ENCODE measurements around the gene PLPP6. TPM values are rescaled to one million over a fixed set of nuclear protein-coding genes. Genes with fewer than 3 reads are reported as not detected.
A peak's percentile ranks its signal among the peaks of the same experiment; 100 is the strongest.

The PLPP6 gene
- total RNA-seq, 4 donors from 2014 or later, result 13.6 to 20.7 (median 17.7) TPM

DNA sequence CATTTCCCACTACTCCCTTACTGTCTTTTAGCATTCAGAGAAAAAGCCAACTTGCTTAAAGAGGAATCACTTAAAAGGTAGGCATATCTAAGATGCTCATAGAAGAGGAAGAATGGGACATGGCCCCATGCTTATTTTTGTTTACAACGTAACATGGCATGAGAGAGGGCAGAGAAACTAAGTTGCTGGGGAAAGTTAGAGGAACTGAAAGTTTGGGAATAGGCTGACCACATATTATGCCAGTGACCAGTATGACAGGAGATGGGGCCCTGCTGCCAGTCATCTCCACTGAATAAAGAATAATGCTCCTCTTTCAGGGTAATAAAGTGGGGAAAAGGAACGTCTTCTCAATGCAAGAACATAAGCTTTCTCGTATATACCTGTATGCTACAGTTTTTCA, 1.9 kb downstream of the PLPP6 start:
- intact Hi-C loops (cut with DNase I; ENCODE audit: low total_unique reads), result no loop called here

GRCh38 chr9:4665357-4665756, 3.3 kb downstream of the PLPP6 start:
- TF ChIP-seq CTCF (IDR thresholded peaks at IDR 0.05), result no peak
- no peak for TF ChIP-seq POLR2A (IDR thresholded peaks at IDR 0.05)
- intact Hi-C loops (cut with DNase I; ENCODE audit: low total_unique reads), result no loop called here
- no peak overlapping the region for H3K4me3 ChIP-seq (ENCODE audit: low read depth, poor library complexity, severe bottlenecking)
- WGBS, 2 donors, result 72% methylated on average over 2 of the region's 2 CpGs
- DNase-seq (ENCODE audit: low spot score in 2 of 2), result no peak

More for the DNA sequence above, 1.9 kb downstream of the PLPP6 start:
- no peak for DNase-seq (ENCODE audit: low spot score in 2 of 2)
- TF ChIP-seq CTCF (IDR thresholded peaks at IDR 0.05), result no peak
- TF ChIP-seq POLR2A (IDR thresholded peaks at IDR 0.05), result no peak
- no peak overlapping the region for H3K4me3 ChIP-seq (ENCODE audit: low read depth, poor library complexity, severe bottlenecking)
- 85 to 89% methylated on average over 3 of the region's 3 CpGs for WGBS, 2 donors

- DNase-seq (ENCODE audit: low spot score in 2 of 2), result peak; percentile 56 to 94
- WGBS, 2 donors, result 2% methylated on average over 36 of the region's 36 CpGs
- peak within 1 kb of the TSS; percentile 20 for H3K4me3 ChIP-seq (ENCODE audit: low read depth, poor library complexity, severe bottlenecking)
- intact Hi-C loops (cut with DNase I; ENCODE audit: low total_unique reads), result no loop called here
- TF ChIP-seq POLR2A (IDR thresholded peaks at IDR 0.05) (no peak), CTCF (IDR thresholded peaks at IDR 0.05) (no peak)
Observed at GRCh38 chr9:4666042-4666699, 4.1 kb downstream of the PLPP6 start, which contains the start of gene SPATA6L. Gene SPATA6L, minus strand, starts transcription at chr9:4666480. Its CDS starts 230 bp downstream, at chr9:4666250.

DNA sequence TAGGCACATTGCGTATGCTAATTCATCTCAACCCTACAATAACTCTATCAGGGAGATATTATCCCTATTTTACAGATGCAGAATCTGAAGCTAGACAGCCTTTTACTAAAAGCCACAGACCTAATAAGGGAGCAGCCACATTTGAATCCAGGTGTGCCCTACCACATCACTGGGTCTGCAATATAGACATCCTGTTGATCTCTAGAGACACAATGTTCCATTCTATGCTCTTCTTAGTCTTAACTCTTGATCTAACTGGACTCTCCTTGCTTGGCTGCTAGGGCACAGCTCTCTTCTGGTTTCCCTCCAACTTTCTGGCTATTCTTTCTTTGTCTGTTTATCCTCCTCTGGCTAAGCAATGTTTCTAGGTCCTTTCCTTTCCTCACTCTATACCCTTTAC, 5.6 kb downstream of the PLPP6 start:
- WGBS, 2 donors, result 95 to 97% methylated on average over 1 of the region's 1 CpG
- intact Hi-C loops (cut with DNase I; ENCODE audit: low total_unique reads), result no loop called here
- no peak for DNase-seq (ENCODE audit: low spot score in 2 of 2)
- no peak for TF ChIP-seq POLR2A (IDR thresholded peaks at IDR 0.05)
- TF ChIP-seq CTCF (IDR thresholded peaks at IDR 0.05), result no peak
- H3K4me3 ChIP-seq (ENCODE audit: low read depth, poor library complexity, severe bottlenecking), result no peak overlapping the region

- WGBS, 2 donors, result 77% methylated on average over 2 of the region's 2 CpGs
- DNase-seq (ENCODE audit: low spot score in 2 of 2), result no peak
- intact Hi-C loops (cut with DNase I; ENCODE audit: low total_unique reads), result no loop called here
- TF ChIP-seq CTCF (IDR thresholded peaks at IDR 0.05) (no peak), POLR2A (IDR thresholded peaks at IDR 0.05) (no peak)
- no peak overlapping the region for H3K4me3 ChIP-seq (ENCODE audit: low read depth, poor library complexity, severe bottlenecking)
Observed at GRCh38 chr9:4668604-4669003, 6.5 kb downstream of the PLPP6 start.

DNA sequence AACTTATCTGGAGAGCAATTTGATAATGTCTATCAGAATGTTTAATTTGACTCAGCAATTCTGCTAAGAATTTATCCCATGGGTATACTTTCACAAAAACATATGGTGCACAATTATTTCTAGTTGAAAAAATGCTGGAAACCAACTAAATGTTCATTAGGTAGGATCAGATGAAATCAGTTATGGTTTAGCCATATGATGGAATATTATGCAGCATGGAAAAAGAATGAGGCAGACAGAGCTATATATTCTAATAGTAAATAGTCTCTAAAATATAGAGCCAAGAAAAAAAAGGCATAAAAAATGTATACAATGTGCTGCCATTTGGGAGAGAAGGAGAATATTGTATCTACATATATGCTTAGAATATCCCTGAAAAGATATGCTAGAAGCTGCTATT, 7.8 kb downstream of the PLPP6 start:
- TF ChIP-seq CTCF (IDR thresholded peaks at IDR 0.05) (no peak), POLR2A (IDR thresholded peaks at IDR 0.05) (no peak)
- no peak for DNase-seq (ENCODE audit: low spot score in 2 of 2)
- H3K4me3 ChIP-seq (ENCODE audit: low read depth, poor library complexity, severe bottlenecking), result no peak overlapping the region
- intact Hi-C loops (cut with DNase I; ENCODE audit: low total_unique reads), result no loop called here
